ENCODE data around the gene PSPH. TPM values are rescaled to one million over a fixed set of nuclear protein-coding genes. Genes with fewer than 3 reads are reported as not detected.
"Not testable (repeated sequence)": the region's sequence is repeated elsewhere in the genome, so short reads cannot be mapped to it uniquely, and the experiment has no call there.

PSPH gene
- total RNA-seq, 4 donors from 2014 or later, result 19.3 to 26.7 (median 23.3) TPM

GRCh38 chr7:56062382-56062781, 11.1 kb upstream of the PSPH start:
- Histone ChIP-seq H3K4me1 (peaks cover 3 to 8% of the 10 kb centered on the region in 2 donors), H3K36me3 (peaks cover 43 to 49% of the 10 kb centered on the region in 2 donors), H3K27ac (no peak overlapping the region), H3K4me3 (replicated peaks in 1 of 3) (no peak overlapping the region), H3K9me3 (no peaks in the 10 kb centered on the region), H3K27me3 (no peaks in the 10 kb centered on the region)
- intact Hi-C loops (cut with DNase I), result no loop called here
- WGBS, 2 donors, result 91 to 93% methylated on average over 2 of the region's 2 CpGs
- TF ChIP-seq CTCF (IDR thresholded peaks at IDR 0.05) (no peak), POLR2A (IDR thresholded peaks at IDR 0.05) (no peak)
- no peak for DNase-seq

- Histone ChIP-seq H3K27ac (no peak overlapping the region), H3K4me1 (peaks cover 13 to 24% of the 10 kb centered on the region in 2 donors), H3K36me3 (peaks cover 39 to 43% of the 10 kb centered on the region in 2 donors), H3K27me3 (no peaks in the 10 kb centered on the region), H3K9me3 (no peaks in the 10 kb centered on the region), H3K4me3 (replicated peaks in 1 of 3) (no peak overlapping the region)
- TF ChIP-seq CTCF (IDR thresholded peaks at IDR 0.05) (no peak), POLR2A (IDR thresholded peaks at IDR 0.05) (no peak)
- whole genome bisulfite sequencing, 2 donors, result 86 to 91% methylated on average over 2 of the region's 2 CpGs
- intact Hi-C loops (cut with DNase I), result loop anchor here (10.0 kb wide), 1 partner anchor 79 kb away; no protein-coding TSS in a partner anchor
- no peak for DNase-seq
Measured at GRCh38 chr7:56053993-56054392, 2.7 kb upstream of the PSPH start.

- Histone ChIP-seq H3K4me3 (replicated peaks in 1 of 3) (no peak overlapping the region), H3K36me3 (peaks cover 32 to 37% of the 10 kb centered on the region in 2 donors), H3K9me3 (no peaks in the 10 kb centered on the region), H3K27ac (no peak overlapping the region), H3K4me1 (peaks cover 13 to 24% of the 10 kb centered on the region in 2 donors), H3K27me3 (no peaks in the 10 kb centered on the region)
- no peak for DNase-seq
- WGBS, 2 donors, result 77 to 80% methylated on average over 9 of the region's 9 CpGs
- TF ChIP-seq CTCF (IDR thresholded peaks at IDR 0.05), result no peak
- no peak for TF ChIP-seq POLR2A (IDR thresholded peaks at IDR 0.05)
- intact Hi-C loops (cut with DNase I), result loop anchor here (10.0 kb wide), 1 partner anchor 79 kb away; no protein-coding TSS in a partner anchor
Measured at GRCh38 chr7:56053379-56053778, 2.1 kb upstream of the PSPH start.

GRCh38 chr7:56051053-56051338, 248 bp downstream of the PSPH start:
- peak overlapping the region; percentile 35 to 95 (median 86) for H3K4me3 ChIP-seq (replicated peaks in 1 of 3)
- 1% methylated on average over 9 of the region's 9 CpGs for WGBS, 2 donors
- DNase-seq, result no peak
- TF ChIP-seq CTCF (IDR thresholded peaks at IDR 0.05) (no peak), POLR2A (IDR thresholded peaks at IDR 0.05) (no peak)
- H3K9me3 ChIP-seq, result no peaks in the 10 kb centered on the region
- H3K36me3 ChIP-seq, result peaks cover 9 to 15% of the 10 kb centered on the region in 2 donors
- H3K4me1 ChIP-seq, result peaks cover 21 to 37% of the 10 kb centered on the region in 2 donors
- H3K27me3 ChIP-seq, result no peaks in the 10 kb centered on the region
- intact Hi-C loops (cut with DNase I), result loop anchor here (10.0 kb wide), 1 partner anchor 76 kb away; no protein-coding TSS in a partner anchor
- peak overlapping the region; percentile 83 to 94 (median 85) for H3K27ac ChIP-seq

- H3K4me1 ChIP-seq, result peaks cover 21 to 37% of the 10 kb centered on the region in 2 donors
Measured at GRCh38 chr7:56048763-56049162, 2.5 kb downstream of the PSPH start.

GRCh38 chr7:56048245-56048644, 3.0 kb downstream of the PSPH start:
- H3K4me3 ChIP-seq (replicated peaks in 1 of 3), result no peak overlapping the region
- 86 to 92% methylated on average over 1 of the region's 1 CpG for WGBS, 2 donors
- no peaks in the 10 kb centered on the region for H3K9me3 ChIP-seq
- no peak for DNase-seq
- intact Hi-C loops (cut with DNase I), result no loop called here
- H3K27ac ChIP-seq, result no peak overlapping the region
- no peak for TF ChIP-seq CTCF (IDR thresholded peaks at IDR 0.05)
- TF ChIP-seq POLR2A (IDR thresholded peaks at IDR 0.05), result no peak
- peaks cover 21 to 34% of the 10 kb centered on the region in 2 donors for H3K4me1 ChIP-seq
- H3K36me3 ChIP-seq, result no peaks in the 10 kb centered on the region
- H3K27me3 ChIP-seq, result no peaks in the 10 kb centered on the region

More at GRCh38 chr7:56048763-56049162, 2.5 kb downstream of the PSPH start:
- H3K36me3 ChIP-seq; H3K4me3 ChIP-seq (replicated peaks in 1 of 3); H3K27ac ChIP-seq; H3K27me3 ChIP-seq; intact Hi-C loops (cut with DNase I); H3K9me3 ChIP-seq: not testable (repeated sequence)
- WGBS, 2 donors, result 60 to 65% methylated on average over 8 of the region's 8 CpGs
- peak in 1 of 2 donors; percentile 18 for DNase-seq

GRCh38 chr7:56047446-56048116, 3.7 kb downstream of the PSPH start:
- Histone ChIP-seq H3K4me1 (peaks cover 21 to 28% of the 10 kb centered on the region in 2 donors), H3K27ac (peak overlapping the region; percentile 32 to 61 (median 60))
- intact Hi-C loops (cut with DNase I); H3K9me3 ChIP-seq; H3K36me3 ChIP-seq; DNase-seq; H3K4me3 ChIP-seq (replicated peaks in 1 of 3); H3K27me3 ChIP-seq: not testable (repeated sequence)
- WGBS, 2 donors, result 81% methylated on average over 9 to 11 of the region's 11 CpGs
